GM18508 (cell line): Measurements from ENCODE around the gene CHRM1.
"Not testable (repeated sequence)": the region's sequence is repeated elsewhere in the genome, so short reads cannot be mapped to it uniquely, and the experiment has no call there.

Experiments
- ATAC-seq: cut with Tn5 transposase; IDR thresholded peaks from one replicate; pipeline ENCODE4 v1.9.1; 2021; ENCODE audit warnings: moderate number of reproducible peaks; ENCODE audit not compliant: insufficient read depth, unreplicated experiment

CHRM1 gene

DNA sequence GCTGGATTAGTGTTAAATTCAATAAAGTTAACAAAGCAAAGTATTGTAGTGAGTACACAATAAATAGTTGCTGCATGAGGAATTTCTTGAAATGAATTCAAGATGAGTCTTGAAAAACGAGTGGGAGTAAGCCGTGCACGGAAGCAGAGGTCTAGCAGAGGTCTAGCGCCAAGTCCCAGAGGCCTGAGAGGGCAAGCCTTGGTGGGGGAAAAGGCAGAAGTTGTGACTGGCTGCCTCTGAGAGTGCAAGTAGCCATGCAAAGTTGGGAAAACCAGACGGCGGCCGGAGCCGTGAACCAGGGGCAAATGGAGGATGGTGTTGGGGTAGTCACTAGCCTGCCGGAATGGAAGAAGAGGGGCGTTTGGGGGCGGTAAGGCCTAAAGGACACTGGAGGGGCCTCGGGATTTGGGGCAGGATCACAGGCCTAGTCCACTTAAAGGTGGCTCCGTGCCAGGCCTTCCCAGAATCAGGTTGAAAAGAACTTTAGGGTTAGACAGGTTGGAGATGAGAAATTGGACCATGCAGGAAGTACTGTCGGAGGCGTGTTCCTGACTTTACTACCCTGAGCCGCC is 40.8 kb downstream of the CHRM1 start:
- no peak for ATAC-seq

DNA sequence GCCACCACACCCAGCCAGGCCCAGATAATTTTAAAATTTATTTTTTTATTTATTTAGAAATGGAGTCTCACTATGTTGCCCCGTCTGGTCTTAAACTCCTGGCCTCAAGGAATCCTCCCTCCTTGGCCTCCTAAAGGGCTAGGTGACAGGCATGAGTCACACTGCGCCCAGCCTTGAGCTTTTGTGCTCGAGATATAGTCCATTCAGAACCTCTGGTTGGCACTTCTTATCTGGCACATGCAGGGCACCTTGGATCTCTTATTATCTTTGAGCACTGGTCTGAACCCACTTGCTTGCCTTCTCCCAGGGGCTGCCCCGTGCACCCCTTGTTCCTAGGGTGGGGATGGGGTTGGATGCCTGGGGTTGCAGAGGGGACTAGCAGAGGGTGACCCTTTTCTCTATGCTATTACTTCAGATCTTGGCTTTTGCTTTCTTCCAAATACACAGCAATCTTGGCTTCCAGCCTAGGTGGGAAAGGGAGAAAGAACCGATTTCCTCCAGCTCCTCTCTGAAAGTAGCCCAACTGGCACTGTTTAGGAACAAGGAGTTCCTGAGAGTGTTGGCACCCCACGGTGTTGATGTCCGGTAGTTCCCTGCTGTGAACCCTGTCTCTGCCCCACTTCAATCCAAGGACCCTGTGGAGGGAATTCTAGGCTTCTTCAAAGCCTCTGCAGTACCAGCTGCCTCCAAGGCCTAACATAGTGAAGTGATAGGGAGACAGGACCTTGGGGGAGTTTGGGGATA is 41.8 kb downstream of the CHRM1 start:
- no peak for ATAC-seq

DNA sequence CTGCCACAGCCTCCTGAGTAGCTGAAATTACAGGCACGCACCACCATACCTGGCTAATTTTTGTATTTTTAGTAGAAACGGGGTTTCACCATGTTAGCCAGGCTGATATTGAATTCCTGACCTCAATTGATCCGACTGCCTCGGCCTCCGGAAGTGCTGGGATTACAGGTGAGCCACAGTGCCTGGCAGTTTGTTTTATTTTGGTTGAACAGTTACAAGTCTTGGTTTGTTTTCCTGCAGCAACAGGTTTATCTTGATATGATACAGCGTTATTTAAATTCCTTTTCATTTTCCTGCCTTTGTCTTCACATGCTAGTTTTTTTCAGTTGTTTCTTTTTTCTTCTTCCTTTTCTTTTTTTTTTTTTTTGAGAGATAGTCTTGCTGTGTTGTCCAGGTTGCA is 44.5 kb downstream of the CHRM1 start:
- no peak for ATAC-seq

DNA sequence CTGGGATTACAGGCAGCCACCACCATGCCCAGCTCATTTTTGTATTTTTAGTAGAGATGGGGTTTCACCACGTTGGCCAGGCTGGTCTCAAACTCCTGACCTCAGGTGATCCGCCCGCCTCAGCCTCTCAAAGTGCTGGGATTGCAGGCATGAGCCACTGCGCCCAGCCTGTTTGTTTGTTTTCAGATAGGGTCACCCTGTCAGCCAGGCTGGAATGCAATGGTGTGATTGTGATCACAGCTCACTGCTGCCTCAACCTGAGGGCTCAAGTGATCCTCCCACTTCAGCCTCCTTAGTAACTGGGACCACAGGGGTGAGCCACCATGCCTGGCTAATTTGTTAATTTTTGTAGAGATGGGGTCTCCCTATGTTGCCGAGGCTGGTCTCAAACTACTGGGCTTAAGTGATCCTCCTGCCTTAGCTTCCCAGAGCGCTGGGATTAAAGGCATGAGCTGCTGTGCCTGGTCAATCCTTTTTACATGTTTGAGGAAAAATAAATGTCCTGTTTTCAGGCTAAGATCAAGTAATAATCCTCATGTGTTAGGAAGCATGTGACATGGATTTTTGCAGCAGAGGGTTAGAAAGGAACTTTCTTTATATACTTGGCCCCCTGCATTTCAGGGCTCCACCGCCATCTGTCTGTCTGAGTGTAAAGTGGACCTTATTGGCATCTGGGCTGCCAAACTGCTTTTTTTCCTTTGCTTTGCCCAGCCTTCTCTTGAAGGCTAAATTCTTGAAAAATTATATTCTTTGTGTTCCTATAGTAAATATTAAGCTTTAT is 45.3 kb downstream of the CHRM1 start:
- no peak for ATAC-seq

DNA sequence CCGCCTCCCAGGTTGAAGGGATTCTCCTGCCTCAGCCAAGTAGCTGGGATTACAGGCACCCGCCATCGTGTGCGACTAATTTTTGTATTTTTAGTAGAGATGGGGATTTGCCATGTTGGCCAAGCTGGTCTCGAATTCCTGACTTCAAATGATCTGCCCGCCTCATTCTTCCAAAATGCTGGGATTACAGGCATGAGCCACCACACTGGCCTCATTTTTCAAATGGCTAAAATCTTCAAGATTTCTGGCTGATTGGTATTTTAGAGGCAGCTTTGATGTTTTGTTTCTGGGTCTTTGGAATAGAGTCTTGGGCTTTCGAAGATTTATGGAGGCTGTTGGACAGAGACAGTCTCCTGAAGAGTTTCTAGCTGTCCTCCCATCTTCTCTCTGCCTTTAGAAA is 46.3 kb downstream of the CHRM1 start:
- ATAC-seq: no peak

- no peak for ATAC-seq
Measured at GRCh38 chr11:62865635-62866034, 55.5 kb downstream of the CHRM1 start.

GRCh38 chr11:62863687-62864335 is 57.4 kb downstream of the CHRM1 start:
- ATAC-seq: no peak

GRCh38 chr11:62861564-62862192 is 59.5 kb downstream of the CHRM1 start:
- not testable (repeated sequence) for ATAC-seq

- ATAC-seq: no peak
Measured at GRCh38 chr11:62860835-62861563, 60.2 kb downstream of the CHRM1 start.

DNA sequence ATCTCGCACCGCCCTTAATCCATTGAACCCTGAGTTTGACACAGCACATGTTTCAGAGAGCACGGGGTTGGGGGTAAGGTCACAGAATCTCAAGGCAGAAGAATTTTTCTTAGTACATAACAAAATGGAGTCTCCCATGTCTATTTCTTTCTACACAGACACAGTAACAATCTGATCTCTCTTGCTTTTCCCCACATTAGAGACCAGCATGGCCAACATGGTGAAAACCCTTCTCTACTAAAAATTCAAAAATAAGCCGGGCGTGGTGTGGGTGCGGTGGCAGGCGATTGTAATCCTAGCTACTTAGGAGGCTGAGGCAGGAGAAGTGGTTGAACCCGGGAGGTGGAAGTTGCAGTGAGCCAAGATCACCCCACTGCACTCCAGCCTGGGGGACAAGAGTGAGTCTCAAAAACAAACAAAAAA is 61.9 kb downstream of the CHRM1 start:
- ATAC-seq: not testable (repeated sequence)
